ENCODE results near the gene STOML2. TPM values are rescaled to one million over a fixed set of nuclear protein-coding genes. Genes with fewer than 3 reads are reported as not detected.
A peak's percentile ranks its signal among the peaks of the same experiment; 100 is the strongest.

The STOML2 gene
- total RNA-seq, 1 donor from 2014 or later: 149 TPM

GRCh38 chr9:35135988-35136387 is 33.1 kb upstream of the STOML2 start:
- no peaks in the 10 kb centered on the region for H3K4me1 Mint-ChIP-seq (ENCODE audit: unreplicated experiment)
- TF ChIP-seq, protein P1, sequence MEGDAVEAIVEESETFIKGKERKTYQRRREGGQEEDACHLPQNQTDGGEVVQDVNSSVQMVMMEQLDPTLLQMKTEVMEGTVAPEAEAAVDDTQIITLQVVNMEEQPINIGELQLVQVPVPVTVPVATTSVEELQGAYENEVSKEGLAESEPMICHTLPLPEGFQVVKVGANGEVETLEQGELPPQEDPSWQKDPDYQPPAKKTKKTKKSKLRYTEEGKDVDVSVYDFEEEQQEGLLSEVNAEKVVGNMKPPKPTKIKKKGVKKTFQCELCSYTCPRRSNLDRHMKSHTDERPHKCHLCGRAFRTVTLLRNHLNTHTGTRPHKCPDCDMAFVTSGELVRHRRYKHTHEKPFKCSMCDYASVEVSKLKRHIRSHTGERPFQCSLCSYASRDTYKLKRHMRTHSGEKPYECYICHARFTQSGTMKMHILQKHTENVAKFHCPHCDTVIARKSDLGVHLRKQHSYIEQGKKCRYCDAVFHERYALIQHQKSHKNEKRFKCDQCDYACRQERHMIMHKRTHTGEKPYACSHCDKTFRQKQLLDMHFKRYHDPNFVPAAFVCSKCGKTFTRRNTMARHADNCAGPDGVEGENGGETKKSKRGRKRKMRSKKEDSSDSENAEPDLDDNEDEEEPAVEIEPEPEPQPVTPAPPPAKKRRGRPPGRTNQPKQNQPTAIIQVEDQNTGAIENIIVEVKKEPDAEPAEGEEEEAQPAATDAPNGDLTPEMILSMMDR (conservative IDR thresholded peaks at IDR 0.05): no peak
- H3K27me3 Mint-ChIP-seq: no peaks in the 10 kb centered on the region
- no peak for DNase-seq (ENCODE audit: extremely low spot score, unreplicated experiment)
- H3K36me3 Mint-ChIP-seq: no peaks in the 10 kb centered on the region
- H3K27ac Mint-ChIP-seq: no peak overlapping the region
- peaks cover 9% of the 10 kb centered on the region for H3K9me3 Mint-ChIP-seq
- H3K4me3 Mint-ChIP-seq: no peak overlapping the region

GRCh38 chr9:35134920-35135319 is 32.0 kb upstream of the STOML2 start:
- Mint-ChIP-seq H3K9me3 (peaks cover 9% of the 10 kb centered on the region), H3K4me3 (no peak overlapping the region), H3K27me3 (no peaks in the 10 kb centered on the region), H3K27ac (no peak overlapping the region), H3K36me3 (no peaks in the 10 kb centered on the region), H3K4me1 (ENCODE audit: unreplicated experiment) (no peaks in the 10 kb centered on the region)
- TF ChIP-seq, protein P1 (conservative IDR thresholded peaks at IDR 0.05): no peak
- DNase-seq (ENCODE audit: extremely low spot score, unreplicated experiment): no peak

DNA sequence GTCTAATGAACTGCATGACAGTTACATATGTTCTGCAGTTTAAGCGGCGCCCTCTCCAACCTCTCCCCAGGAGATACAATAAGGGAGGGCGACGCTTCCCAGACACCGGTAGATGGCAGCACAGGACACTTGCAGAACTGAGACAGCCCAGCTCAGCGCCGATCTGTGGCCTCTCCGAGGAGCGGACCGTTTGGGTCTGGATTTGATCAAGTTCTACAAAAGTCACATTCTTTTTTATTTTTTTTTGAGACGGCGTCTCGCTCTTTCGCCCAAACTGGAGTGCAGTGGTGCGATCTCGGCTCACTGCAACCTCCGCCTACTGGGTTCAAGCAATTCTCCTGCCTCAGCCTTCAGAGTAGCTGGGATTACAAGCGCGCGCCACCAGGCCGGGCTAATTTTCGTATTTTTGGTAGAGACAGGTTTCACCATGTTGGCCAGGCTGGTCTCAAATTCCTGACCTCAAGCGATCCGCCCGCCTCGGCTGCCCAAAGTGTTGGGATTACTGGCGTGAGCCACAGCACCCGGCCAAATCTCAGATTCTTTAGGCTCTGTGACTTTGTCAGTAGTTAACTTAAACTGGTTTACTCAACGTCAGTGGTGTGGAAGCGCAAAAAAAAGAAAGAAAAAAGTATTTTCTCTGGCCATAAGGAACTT is 14.1 kb upstream of the STOML2 start:
- no peaks in the 10 kb centered on the region for H3K27me3 Mint-ChIP-seq
- peak overlapping the region; percentile 99 for H3K4me3 Mint-ChIP-seq
- peaks cover 4% of the 10 kb centered on the region for H3K9me3 Mint-ChIP-seq
- TF ChIP-seq, protein P1 (conservative IDR thresholded peaks at IDR 0.05): peak; percentile 97
- peak overlapping the region; percentile 97 for H3K27ac Mint-ChIP-seq
- H3K4me1 Mint-ChIP-seq (ENCODE audit: unreplicated experiment): peaks cover 18% of the 10 kb centered on the region
- peaks cover 3% of the 10 kb centered on the region for H3K36me3 Mint-ChIP-seq
- peak; percentile 89 for DNase-seq (ENCODE audit: extremely low spot score, unreplicated experiment)

- Mint-ChIP-seq H3K4me1 (ENCODE audit: unreplicated experiment) (peaks cover 23% of the 10 kb centered on the region), H3K27me3 (no peaks in the 10 kb centered on the region), H3K36me3 (peaks cover 3% of the 10 kb centered on the region), H3K4me3 (peak overlapping the region; percentile 99), H3K9me3 (peaks cover 4% of the 10 kb centered on the region), H3K27ac (peak overlapping the region; percentile 97)
- TF ChIP-seq, protein P1 (conservative IDR thresholded peaks at IDR 0.05): no peak
- no peak for DNase-seq (ENCODE audit: extremely low spot score, unreplicated experiment)
Measured at GRCh38 chr9:35116539-35116897, 13.6 kb upstream of the STOML2 start.

DNA sequence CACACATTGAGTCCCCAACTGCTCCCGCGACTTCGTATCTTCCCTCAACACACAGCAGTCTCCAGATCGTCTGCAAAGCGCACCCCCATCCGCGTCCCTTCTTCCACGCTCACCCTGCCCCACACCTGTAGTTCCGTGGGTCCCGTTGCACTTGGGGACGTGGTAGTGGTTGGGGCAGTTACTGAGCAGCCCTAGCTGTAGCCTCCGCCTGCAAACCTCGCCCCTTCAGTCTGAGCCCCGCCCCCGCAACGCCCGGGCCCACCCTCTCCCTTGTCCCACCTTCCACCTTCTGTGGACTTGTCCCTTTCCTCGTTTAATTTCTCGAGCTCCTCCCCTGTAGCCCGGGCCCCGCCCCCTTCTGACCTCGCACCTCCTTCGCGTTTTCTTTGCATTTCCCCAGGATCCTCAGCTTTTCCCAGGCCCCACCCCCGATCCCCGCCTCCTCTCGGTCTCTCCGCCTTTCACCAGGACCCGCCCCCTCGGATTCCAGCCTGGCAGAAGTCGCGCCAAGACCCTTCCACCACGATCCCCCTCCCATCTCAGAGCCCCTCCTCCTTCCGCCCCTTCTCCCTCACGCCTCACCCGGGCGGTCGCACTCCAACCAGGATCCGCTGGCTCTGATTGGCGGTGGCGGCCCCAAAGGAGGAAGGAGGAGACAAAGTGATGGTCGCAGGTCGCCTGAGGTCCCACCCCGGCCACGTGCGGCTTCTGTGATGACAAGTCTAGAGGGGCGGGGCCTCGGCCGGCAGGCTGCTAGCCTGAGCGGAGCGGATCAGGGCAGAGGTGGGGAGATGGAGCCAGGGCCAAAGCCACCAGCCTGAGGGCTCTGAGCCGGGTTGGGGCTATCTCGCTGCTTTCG is 13.0 kb upstream of the STOML2 start, which contains the start of gene ATOSB:
Gene ATOSB (minus strand): TSS at position 183 of the 859 bp plus-strand sequence. CDS start 7,588 bp downstream, outside the sequence.
- TF ChIP-seq, protein P1 (conservative IDR thresholded peaks at IDR 0.05): no peak
- peak; percentile 98 for DNase-seq (ENCODE audit: extremely low spot score, unreplicated experiment)
- H3K27ac Mint-ChIP-seq: peak within 1 kb of the TSS; percentile 97
- H3K27me3 Mint-ChIP-seq: no peaks in the 10 kb centered on the region
- H3K9me3 Mint-ChIP-seq: peaks cover 4% of the 10 kb centered on the region
- peak within 1 kb of the TSS; percentile 99 for H3K4me3 Mint-ChIP-seq
- peaks cover 3% of the 10 kb centered on the region for H3K36me3 Mint-ChIP-seq
- peaks cover 25% of the 10 kb centered on the region for H3K4me1 Mint-ChIP-seq (ENCODE audit: unreplicated experiment)

Data from type B pancreatic cell (in vitro differentiated cells).